ENCODE results near the gene DHRSX. TPM values are rescaled to one million over a fixed set of nuclear protein-coding genes. Genes with fewer than 3 reads are reported as not detected.

Gene DHRSX
- total and polyA plus RNA-seq, 9 of the 15 experiments (the other 6 are each of a cell fraction or from before 2014, with no cell fraction given) = 0.59 to 11.0 (median 6.2) TPM

DNA sequence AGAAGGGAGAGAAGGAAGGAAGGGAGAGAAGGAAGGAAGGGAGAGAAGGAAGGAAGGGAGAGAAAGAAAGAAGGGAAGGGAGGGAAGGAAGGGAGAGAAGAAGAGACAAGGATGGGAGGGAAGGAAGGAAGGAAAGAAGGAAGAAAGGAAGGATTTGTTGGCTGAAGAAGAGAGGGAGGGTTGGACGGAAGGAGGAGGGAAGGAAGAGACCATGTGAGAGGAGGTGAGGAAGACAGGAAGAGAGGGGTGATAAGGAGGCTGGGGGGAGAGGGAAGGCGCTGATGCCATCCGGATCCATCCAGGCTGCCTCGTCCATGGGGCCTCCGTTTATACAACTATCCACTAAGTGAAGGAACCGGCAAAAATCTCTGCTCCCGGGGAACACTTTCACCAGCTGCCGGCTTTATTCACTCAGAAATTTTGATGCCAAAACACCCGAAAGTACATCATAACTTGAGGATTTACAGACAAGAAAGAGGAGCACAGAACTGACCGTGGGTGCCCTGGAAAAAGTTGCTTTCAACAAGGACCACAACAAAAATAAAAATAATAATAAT lies 14.9 kb downstream of the DHRSX start:
- ATAC-seq (no peak), FAIRE-seq (no peak), DNase-seq (ENCODE audit: extremely low read depth in 1 of 4, low spot score in 3 of 4) (no peak)
- WGBS (ENCODE audit: insufficient coverage, low coverage, missing lambda C conversion rate) = 54% methylated on average over 10 of the region's 10 CpGs
- Histone ChIP-seq H3K36me3 (ENCODE audit: control insufficient read depth, insufficient read depth, low read length) (peaks cover 35% of the 10 kb centered on the region; the same call in 1 of the 3 replicates), H4K20me1 (replicated peaks; ENCODE audit: control insufficient read depth, insufficient read depth, low read length) (no peaks in the 10 kb centered on the region), H3K27ac (ENCODE audit: extremely low read depth, low read depth, low read length) (no peak overlapping the region), H2AFZ (ENCODE audit: low read depth, low read length) (no peak overlapping the region), H3K27me3 (ENCODE audit: control insufficient read depth in 2 of 2, insufficient read depth in 2 of 2, low read length in 2 of 2) (no peaks in the 10 kb centered on the region), H3K9me1 (ENCODE audit: control insufficient read depth, insufficient read depth, low read length) (no peaks in the 10 kb centered on the region), H3K9me3 (replicated peaks; ENCODE audit: control insufficient read depth, insufficient read depth, low read depth, low read length) (no peaks in the 10 kb centered on the region), H3K4me3 (no peak overlapping the region), H3K9ac (ENCODE audit: insufficient read depth in 1 of 2, low read depth in 2 of 2, low read length in 2 of 2) (no peak overlapping the region; a peak in 1 of 4 replicates), H3K79me2 (ENCODE audit: control insufficient read depth, insufficient read depth, low read length) (no peaks in the 10 kb centered on the region), H3K4me2 (ENCODE audit: insufficient read depth, low read length) (no peak overlapping the region), H3K4me1 (replicated peaks in 1 of 2; ENCODE audit: control insufficient read depth in 2 of 2, insufficient read depth in 2 of 2, low read length in 2 of 2) (peaks cover 0 to 3% of the 10 kb centered on the region in 2 experiments; a peak in 1 of 5 replicates)
- POLR2A ChIA-PET = no interaction called here
- no TSS peak for BruUV-seq (replicated peaks)
- in situ Hi-C loops (cut with MboI) (no loop called here), intact Hi-C loops (cut with micrococcal nuclease) (no loop called here)
- TF ChIP-seq SNIP1 (IDR thresholded peaks at IDR 0.05; ENCODE audit: low read depth) (no peak), ZNF445 (CRISPR knock-in tag; IDR thresholded peaks at IDR 0.05; ENCODE audit: low read depth) (no peak), MECOM (CRISPR knock-in tag; IDR thresholded peaks at IDR 0.05) (no peak), SAFB (IDR thresholded peaks at IDR 0.05; ENCODE audit: borderline replicate concordance, low read depth, low read length) (no peak)
- TF ChIP-seq, protein P1, sequence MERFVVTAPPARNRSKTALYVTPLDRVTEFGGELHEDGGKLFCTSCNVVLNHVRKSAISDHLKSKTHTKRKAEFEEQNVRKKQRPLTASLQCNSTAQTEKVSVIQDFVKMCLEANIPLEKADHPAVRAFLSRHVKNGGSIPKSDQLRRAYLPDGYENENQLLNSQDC (CRISPR knock-in tag; IDR thresholded peaks at IDR 0.05) = no peak
- TF ChIP-seq, protein P2, sequence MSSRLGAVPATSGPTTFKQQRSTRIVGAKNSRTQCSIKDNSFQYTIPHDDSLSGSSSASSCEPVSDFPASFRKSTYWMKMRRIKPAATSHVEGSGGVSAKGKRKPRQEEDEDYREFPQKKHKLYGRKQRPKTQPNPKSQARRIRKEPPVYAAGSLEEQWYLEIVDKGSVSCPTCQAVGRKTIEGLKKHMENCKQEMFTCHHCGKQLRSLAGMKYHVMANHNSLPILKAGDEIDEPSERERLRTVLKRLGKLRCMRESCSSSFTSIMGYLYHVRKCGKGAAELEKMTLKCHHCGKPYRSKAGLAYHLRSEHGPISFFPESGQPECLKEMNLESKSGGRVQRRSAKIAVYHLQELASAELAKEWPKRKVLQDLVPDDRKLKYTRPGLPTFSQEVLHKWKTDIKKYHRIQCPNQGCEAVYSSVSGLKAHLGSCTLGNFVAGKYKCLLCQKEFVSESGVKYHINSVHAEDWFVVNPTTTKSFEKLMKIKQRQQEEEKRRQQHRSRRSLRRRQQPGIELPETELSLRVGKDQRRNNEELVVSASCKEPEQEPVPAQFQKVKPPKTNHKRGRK (tag; IDR thresholded peaks at IDR 0.05) = 0 out of 2 replicates have a peak, but pooled peaks have one; percentile 14
- TF ChIP-seq, protein P3, sequence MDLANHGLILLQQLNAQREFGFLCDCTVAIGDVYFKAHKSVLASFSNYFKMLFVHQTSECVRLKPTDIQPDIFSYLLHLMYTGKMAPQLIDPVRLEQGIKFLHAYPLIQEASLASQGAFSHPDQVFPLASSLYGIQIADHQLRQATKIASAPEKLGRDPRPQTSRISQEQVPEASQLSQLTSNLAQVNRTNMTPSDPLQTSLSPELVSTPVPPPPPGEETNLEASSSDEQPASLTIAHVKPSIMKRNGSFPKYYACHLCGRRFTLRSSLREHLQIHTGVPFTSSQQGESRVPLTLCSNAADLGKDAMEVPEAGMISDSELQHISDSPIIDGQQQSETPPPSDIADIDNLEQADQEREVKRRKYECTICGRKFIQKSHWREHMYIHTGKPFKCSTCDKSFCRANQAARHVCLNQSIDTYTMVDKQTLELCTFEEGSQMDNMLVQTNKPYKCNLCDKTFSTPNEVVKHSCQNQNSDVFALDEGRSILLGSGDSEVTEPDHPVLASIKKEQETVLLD (IDR thresholded peaks at IDR 0.05) = no peak
- TF ChIP-seq, protein P4, sequence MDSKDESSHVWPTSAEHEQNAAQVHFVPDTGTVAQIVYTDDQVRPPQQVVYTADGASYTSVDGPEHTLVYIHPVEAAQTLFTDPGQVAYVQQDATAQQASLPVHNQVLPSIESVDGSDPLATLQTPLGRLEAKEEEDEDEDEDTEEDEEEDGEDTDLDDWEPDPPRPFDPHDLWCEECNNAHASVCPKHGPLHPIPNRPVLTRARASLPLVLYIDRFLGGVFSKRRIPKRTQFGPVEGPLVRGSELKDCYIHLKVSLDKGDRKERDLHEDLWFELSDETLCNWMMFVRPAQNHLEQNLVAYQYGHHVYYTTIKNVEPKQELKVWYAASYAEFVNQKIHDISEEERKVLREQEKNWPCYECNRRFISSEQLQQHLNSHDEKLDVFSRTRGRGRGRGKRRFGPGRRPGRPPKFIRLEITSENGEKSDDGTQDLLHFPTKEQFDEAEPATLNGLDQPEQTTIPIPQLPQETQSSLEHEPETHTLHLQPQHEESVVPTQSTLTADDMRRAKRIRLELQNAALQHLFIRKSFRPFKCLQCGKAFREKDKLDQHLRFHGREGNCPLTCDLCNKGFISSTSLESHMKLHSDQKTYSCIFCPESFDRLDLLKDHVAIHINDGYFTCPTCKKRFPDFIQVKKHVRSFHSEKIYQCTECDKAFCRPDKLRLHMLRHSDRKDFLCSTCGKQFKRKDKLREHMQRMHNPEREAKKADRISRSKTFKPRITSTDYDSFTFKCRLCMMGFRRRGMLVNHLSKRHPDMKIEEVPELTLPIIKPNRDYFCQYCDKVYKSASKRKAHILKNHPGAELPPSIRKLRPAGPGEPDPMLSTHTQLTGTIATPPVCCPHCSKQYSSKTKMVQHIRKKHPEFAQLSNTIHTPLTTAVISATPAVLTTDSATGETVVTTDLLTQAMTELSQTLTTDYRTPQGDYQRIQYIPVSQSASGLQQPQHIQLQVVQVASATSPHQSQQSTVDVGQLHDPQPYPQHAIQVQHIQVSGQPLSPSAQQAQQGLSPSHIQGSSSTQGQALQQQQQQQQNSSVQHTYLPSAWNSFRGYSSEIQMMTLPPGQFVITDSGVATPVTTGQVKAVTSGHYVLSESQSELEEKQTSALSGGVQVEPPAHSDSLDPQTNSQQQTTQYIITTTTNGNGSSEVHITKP (IDR thresholded peaks at IDR 0.05; ENCODE audit: partially characterized antibody) = peak; percentile 46
- TF ChIP-seq, protein P5, sequence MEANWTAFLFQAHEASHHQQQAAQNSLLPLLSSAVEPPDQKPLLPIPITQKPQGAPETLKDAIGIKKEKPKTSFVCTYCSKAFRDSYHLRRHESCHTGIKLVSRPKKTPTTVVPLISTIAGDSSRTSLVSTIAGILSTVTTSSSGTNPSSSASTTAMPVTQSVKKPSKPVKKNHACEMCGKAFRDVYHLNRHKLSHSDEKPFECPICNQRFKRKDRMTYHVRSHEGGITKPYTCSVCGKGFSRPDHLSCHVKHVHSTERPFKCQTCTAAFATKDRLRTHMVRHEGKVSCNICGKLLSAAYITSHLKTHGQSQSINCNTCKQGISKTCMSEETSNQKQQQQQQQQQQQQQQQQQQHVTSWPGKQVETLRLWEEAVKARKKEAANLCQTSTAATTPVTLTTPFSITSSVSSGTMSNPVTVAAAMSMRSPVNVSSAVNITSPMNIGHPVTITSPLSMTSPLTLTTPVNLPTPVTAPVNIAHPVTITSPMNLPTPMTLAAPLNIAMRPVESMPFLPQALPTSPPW (CRISPR knock-in tag; IDR thresholded peaks at IDR 0.05) = no peak
- CTCF ChIA-PET (ENCODE audit: low intra/inter-chr PET ratio) = no interaction called here
